ENCODE results near the gene ANLN. TPM values are rescaled to one million over a fixed set of nuclear protein-coding genes. Genes with fewer than 3 reads are reported as not detected.

The ANLN gene
- total RNA-seq, 2 donors from 2014 or later = 21.2 to 56.0 TPM

- TF ChIP-seq, protein P1, sequence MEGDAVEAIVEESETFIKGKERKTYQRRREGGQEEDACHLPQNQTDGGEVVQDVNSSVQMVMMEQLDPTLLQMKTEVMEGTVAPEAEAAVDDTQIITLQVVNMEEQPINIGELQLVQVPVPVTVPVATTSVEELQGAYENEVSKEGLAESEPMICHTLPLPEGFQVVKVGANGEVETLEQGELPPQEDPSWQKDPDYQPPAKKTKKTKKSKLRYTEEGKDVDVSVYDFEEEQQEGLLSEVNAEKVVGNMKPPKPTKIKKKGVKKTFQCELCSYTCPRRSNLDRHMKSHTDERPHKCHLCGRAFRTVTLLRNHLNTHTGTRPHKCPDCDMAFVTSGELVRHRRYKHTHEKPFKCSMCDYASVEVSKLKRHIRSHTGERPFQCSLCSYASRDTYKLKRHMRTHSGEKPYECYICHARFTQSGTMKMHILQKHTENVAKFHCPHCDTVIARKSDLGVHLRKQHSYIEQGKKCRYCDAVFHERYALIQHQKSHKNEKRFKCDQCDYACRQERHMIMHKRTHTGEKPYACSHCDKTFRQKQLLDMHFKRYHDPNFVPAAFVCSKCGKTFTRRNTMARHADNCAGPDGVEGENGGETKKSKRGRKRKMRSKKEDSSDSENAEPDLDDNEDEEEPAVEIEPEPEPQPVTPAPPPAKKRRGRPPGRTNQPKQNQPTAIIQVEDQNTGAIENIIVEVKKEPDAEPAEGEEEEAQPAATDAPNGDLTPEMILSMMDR (IDR thresholded peaks at IDR 0.05) = no peak
- Histone ChIP-seq H3K27me3 (no peaks in the 10 kb centered on the region), H3K4me3 (no peak overlapping the region), H3K9ac (ENCODE audit: low read depth in 2 of 2, low read length in 2 of 2) (no peak overlapping the region), H3K27ac (no peak overlapping the region), H3K36me3 (no peaks in the 10 kb centered on the region), H3K4me1 (no peaks in the 10 kb centered on the region), H3K9me3 (no peaks in the 10 kb centered on the region)
- DNase-seq = no peak
- intact Hi-C loops (cut with DNase I) = loop anchor here (5.0 kb wide), 1 partner anchor 725 kb away; no protein-coding TSS in a partner anchor
Observed at GRCh38 chr7:36472141-36472729, 82.6 kb downstream of the ANLN start.

DNA sequence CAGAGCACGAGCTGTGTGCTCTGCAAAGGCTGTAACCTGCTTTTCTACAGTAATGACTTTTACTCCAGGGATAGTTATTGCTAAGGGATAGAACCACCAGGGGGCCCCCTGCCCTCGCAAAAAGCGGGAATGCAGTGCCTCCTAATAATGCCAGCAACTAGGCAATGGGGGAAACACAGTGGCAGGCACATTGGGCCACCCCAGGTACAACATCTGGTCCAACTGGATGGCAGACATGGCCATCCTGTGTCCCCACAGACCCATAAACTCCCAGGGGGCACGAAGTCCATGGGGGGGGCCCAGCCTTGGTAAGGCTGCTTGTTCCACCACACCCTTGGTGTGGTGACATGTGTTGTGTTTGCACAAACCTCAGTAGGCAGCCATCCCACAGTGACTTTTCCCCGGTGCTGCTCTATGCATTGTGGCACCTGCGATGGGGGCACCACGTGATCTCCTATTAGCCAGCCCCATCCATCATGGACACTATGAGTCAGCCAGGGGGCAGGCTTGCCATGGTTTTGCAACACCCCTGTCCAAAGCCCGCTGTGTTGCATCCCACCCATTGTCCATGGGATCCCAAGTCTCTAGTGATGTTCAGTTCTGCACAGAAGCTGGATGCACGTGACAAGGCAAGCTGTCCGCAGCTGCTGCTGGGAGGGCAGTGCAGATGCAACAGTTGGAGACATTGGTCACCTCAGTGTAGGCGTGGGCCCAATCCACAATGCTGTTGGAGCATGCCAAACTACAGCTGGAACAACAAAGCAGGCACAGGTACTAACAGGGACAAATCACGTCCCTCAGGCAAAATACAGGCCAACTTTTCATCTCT lies 84.0 kb downstream of the ANLN start:
- no peak overlapping the region for H3K9ac ChIP-seq (ENCODE audit: low read depth in 2 of 2, low read length in 2 of 2)

DNA sequence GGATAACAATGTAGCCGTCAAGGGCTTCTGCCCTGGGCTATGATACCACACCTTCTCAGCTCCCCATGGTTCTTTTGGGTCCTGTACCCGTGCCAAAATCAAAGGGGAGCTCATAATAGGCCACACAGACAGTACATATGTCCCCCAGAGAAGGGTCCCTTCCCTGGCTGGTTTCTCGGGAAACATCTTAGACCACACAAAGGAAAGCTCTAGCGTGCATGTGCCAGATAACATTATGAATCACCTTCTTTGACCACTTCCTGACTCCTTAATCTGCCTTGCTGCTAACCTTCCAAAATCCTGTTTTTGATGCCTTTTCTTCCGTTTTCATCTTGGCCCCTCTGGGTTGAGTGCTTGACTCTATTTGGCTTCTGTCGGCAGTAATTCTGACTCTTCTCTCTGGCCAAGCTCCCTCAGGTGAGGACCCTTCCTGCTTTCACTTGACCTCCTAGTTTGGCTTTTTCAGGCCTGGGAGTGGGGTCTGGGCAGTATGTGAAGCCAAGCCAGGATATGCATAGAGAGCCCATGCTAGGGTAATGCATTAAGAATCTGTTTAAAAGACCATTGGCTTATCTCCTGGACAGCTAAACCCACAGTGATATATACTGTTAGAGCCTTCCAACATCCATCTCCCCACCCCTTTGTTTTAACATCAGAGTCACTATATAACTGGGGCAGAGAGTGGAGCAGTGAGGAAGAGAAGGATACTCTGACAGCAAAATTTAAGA lies 84.8 kb downstream of the ANLN start:
- H3K36me3 ChIP-seq = no peaks in the 10 kb centered on the region
- no peak overlapping the region for H3K9ac ChIP-seq (ENCODE audit: low read depth in 2 of 2, low read length in 2 of 2)
- no peaks in the 10 kb centered on the region for H3K9me3 ChIP-seq
- no peak overlapping the region for H3K4me3 ChIP-seq
- TF ChIP-seq, protein P1 (IDR thresholded peaks at IDR 0.05) = no peak
- no peaks in the 10 kb centered on the region for H3K27me3 ChIP-seq
- DNase-seq = no peak
- H3K27ac ChIP-seq = no peak overlapping the region
- no peaks in the 10 kb centered on the region for H3K4me1 ChIP-seq
- intact Hi-C loops (cut with DNase I) = loop anchor here (5.0 kb wide), 1 partner anchor 723 kb away; no protein-coding TSS in a partner anchor

More for the DNA sequence above, 84.0 kb downstream of the ANLN start:
- TF ChIP-seq, protein P1 (IDR thresholded peaks at IDR 0.05) = peak; percentile 43
- no peaks in the 10 kb centered on the region for H3K36me3 ChIP-seq
- H3K9me3 ChIP-seq = no peaks in the 10 kb centered on the region
- intact Hi-C loops (cut with DNase I) = loop anchor here (5.0 kb wide), 1 partner anchor 724 kb away; no protein-coding TSS in a partner anchor
- no peak overlapping the region for H3K27ac ChIP-seq
- no peaks in the 10 kb centered on the region for H3K4me1 ChIP-seq
- H3K27me3 ChIP-seq = no peaks in the 10 kb centered on the region
- DNase-seq = peak; percentile 74
- H3K4me3 ChIP-seq = no peak overlapping the region

GRCh38 chr7:36475011-36475342 lies 85.3 kb downstream of the ANLN start:
- Histone ChIP-seq H3K4me3 (no peak overlapping the region), H3K27me3 (no peaks in the 10 kb centered on the region), H3K4me1 (no peaks in the 10 kb centered on the region), H3K9ac (ENCODE audit: low read depth in 2 of 2, low read length in 2 of 2) (no peak overlapping the region), H3K36me3 (no peaks in the 10 kb centered on the region), H3K27ac (no peak overlapping the region), H3K9me3 (no peaks in the 10 kb centered on the region)
- TF ChIP-seq, protein P1 (IDR thresholded peaks at IDR 0.05) = no peak
- no peak for DNase-seq
- intact Hi-C loops (cut with DNase I) = no loop called here

DNA sequence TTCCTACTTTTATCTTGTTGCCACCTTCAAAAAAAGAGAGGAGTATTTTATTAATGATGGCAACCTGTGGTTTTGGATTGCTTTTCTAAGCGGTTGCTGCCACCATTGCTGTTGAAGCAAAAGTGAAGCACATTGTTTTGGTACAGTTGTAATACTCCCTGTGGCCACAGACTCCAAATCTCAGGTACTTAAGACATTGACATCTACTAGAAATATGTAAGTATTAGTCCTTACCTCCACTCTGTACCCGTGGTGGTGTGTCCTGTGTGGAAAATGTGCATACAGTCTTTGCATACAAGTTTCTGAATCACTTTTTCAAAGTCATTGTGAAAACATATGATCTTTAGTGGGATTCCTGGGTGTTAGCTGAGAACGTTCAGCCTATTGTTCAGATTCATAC lies 85.7 kb downstream of the ANLN start:
- H3K27ac ChIP-seq = no peak overlapping the region
- H3K36me3 ChIP-seq = no peaks in the 10 kb centered on the region
- no peaks in the 10 kb centered on the region for H3K27me3 ChIP-seq
- no peaks in the 10 kb centered on the region for H3K9me3 ChIP-seq
- H3K4me1 ChIP-seq = no peaks in the 10 kb centered on the region
- H3K9ac ChIP-seq (ENCODE audit: low read depth in 2 of 2, low read length in 2 of 2) = no peak overlapping the region
- no peak for DNase-seq
- TF ChIP-seq, protein P1 (IDR thresholded peaks at IDR 0.05) = no peak
- H3K4me3 ChIP-seq = no peak overlapping the region
- intact Hi-C loops (cut with DNase I) = no loop called here
